ENCODE measurements around the gene EPN1. TPM values are rescaled to one million over a fixed set of nuclear protein-coding genes. Genes with fewer than 3 reads are reported as not detected.
"Not testable (repeated sequence)": the region's sequence is repeated elsewhere in the genome, so short reads cannot be mapped to it uniquely, and the experiment has no call there.

EPN1 gene
- total RNA-seq, 1 donor from 2014 or later, result 40.3 TPM

GRCh38 chr19:55716531-55716930 is 41.5 kb downstream of the EPN1 start:
- no peak for DNase-seq (ENCODE audit: low spot score)
- Mint-ChIP-seq H3K4me1 (ENCODE audit: low read depth) (no peaks in the 10 kb centered on the region), H3K4me3 (ENCODE audit: low read depth) (no peak overlapping the region), H3K27me3 (ENCODE audit: low read depth) (no peaks in the 10 kb centered on the region), H3K36me3 (ENCODE audit: low read depth) (no peaks in the 10 kb centered on the region), H3K9me3 (peaks cover 27% of the 10 kb centered on the region), H3K27ac (no peak overlapping the region)
- intact Hi-C loops (cut with micrococcal nuclease), result no loop called here

- no peaks in the 10 kb centered on the region for H3K27me3 Mint-ChIP-seq (ENCODE audit: low read depth)
Observed at GRCh38 chr19:55717251-55717650, 42.2 kb downstream of the EPN1 start.

GRCh38 chr19:55717879-55718711 is 43.1 kb downstream of the EPN1 start:
- H3K27ac Mint-ChIP-seq; DNase-seq (ENCODE audit: low spot score); H3K36me3 Mint-ChIP-seq (ENCODE audit: low read depth); H3K27me3 Mint-ChIP-seq (ENCODE audit: low read depth); H3K4me1 Mint-ChIP-seq (ENCODE audit: low read depth); H3K4me3 Mint-ChIP-seq (ENCODE audit: low read depth); intact Hi-C loops (cut with micrococcal nuclease): not testable (repeated sequence)
- H3K9me3 Mint-ChIP-seq, result peaks cover 30% of the 10 kb centered on the region

More at GRCh38 chr19:55717251-55717650, 42.2 kb downstream of the EPN1 start:
- no peak overlapping the region for H3K4me3 Mint-ChIP-seq (ENCODE audit: low read depth)
- H3K4me1 Mint-ChIP-seq (ENCODE audit: low read depth), result no peaks in the 10 kb centered on the region
- intact Hi-C loops (cut with micrococcal nuclease), result no loop called here
- no peak for DNase-seq (ENCODE audit: low spot score)
- no peaks in the 10 kb centered on the region for H3K36me3 Mint-ChIP-seq (ENCODE audit: low read depth)
- H3K9me3 Mint-ChIP-seq, result peaks cover 32% of the 10 kb centered on the region
- no peak overlapping the region for H3K27ac Mint-ChIP-seq

GRCh38 chr19:55720214-55720746 is 45.3 kb downstream of the EPN1 start:
- peaks cover 28% of the 10 kb centered on the region for H3K9me3 Mint-ChIP-seq
- H3K27ac Mint-ChIP-seq, result no peak overlapping the region
- intact Hi-C loops (cut with micrococcal nuclease), result no loop called here

GRCh38 chr19:55720801-55721200 is 45.8 kb downstream of the EPN1 start:
- Mint-ChIP-seq H3K27ac (no peak overlapping the region), H3K36me3 (ENCODE audit: low read depth) (no peaks in the 10 kb centered on the region), H3K27me3 (ENCODE audit: low read depth) (no peaks in the 10 kb centered on the region), H3K4me1 (ENCODE audit: low read depth) (no peaks in the 10 kb centered on the region), H3K9me3 (peaks cover 28% of the 10 kb centered on the region), H3K4me3 (ENCODE audit: low read depth) (no peak overlapping the region)
- intact Hi-C loops (cut with micrococcal nuclease), result no loop called here
- no peak for DNase-seq (ENCODE audit: low spot score)

More at GRCh38 chr19:55720214-55720746, 45.3 kb downstream of the EPN1 start:
- DNase-seq (ENCODE audit: low spot score), result no peak
- H3K36me3 Mint-ChIP-seq (ENCODE audit: low read depth), result no peaks in the 10 kb centered on the region
- H3K4me1 Mint-ChIP-seq (ENCODE audit: low read depth), result no peaks in the 10 kb centered on the region
- H3K27me3 Mint-ChIP-seq (ENCODE audit: low read depth), result no peaks in the 10 kb centered on the region
- no peak overlapping the region for H3K4me3 Mint-ChIP-seq (ENCODE audit: low read depth)

- no peak overlapping the region for H3K27ac Mint-ChIP-seq
- H3K4me1 Mint-ChIP-seq (ENCODE audit: low read depth), result no peaks in the 10 kb centered on the region
- peaks cover 32% of the 10 kb centered on the region for H3K9me3 Mint-ChIP-seq
- DNase-seq (ENCODE audit: low spot score), result no peak
- H3K4me3 Mint-ChIP-seq (ENCODE audit: low read depth), result no peak overlapping the region
- intact Hi-C loops (cut with micrococcal nuclease), result no loop called here
- H3K36me3 Mint-ChIP-seq (ENCODE audit: low read depth), result no peaks in the 10 kb centered on the region
- no peaks in the 10 kb centered on the region for H3K27me3 Mint-ChIP-seq (ENCODE audit: low read depth)
Observed at GRCh38 chr19:55723491-55723890, 48.5 kb downstream of the EPN1 start.

- H3K27ac Mint-ChIP-seq; DNase-seq (ENCODE audit: low spot score); H3K4me1 Mint-ChIP-seq (ENCODE audit: low read depth); H3K27me3 Mint-ChIP-seq (ENCODE audit: low read depth); H3K4me3 Mint-ChIP-seq (ENCODE audit: low read depth); intact Hi-C loops (cut with micrococcal nuclease); H3K36me3 Mint-ChIP-seq (ENCODE audit: low read depth): not testable (repeated sequence)
- H3K9me3 Mint-ChIP-seq, result peaks cover 21% of the 10 kb centered on the region
Observed at GRCh38 chr19:55730378-55730777, 55.4 kb downstream of the EPN1 start.

GRCh38 chr19:55738302-55738701 is 63.3 kb downstream of the EPN1 start, which contains the start of gene NLRP9:
Gene NLRP9, minus strand, starts transcription at chr19:55738402. Its CDS starts 28 bp downstream, at chr19:55738374.
- Mint-ChIP-seq H3K36me3 (ENCODE audit: low read depth) (no peaks in the 10 kb centered on the region), H3K4me1 (ENCODE audit: low read depth) (no peaks in the 10 kb centered on the region), H3K27ac (no peak within 1 kb of the TSS), H3K9me3 (peaks cover 7% of the 10 kb centered on the region), H3K4me3 (ENCODE audit: low read depth) (no peak within 1 kb of the TSS), H3K27me3 (ENCODE audit: low read depth) (no peaks in the 10 kb centered on the region)
- no peak for DNase-seq (ENCODE audit: low spot score)
- intact Hi-C loops (cut with micrococcal nuclease), result no loop called here

- Mint-ChIP-seq H3K4me1 (ENCODE audit: low read depth) (no peaks in the 10 kb centered on the region), H3K4me3 (ENCODE audit: low read depth) (no peak overlapping the region), H3K27me3 (ENCODE audit: low read depth) (no peaks in the 10 kb centered on the region), H3K27ac (no peak overlapping the region), H3K36me3 (ENCODE audit: low read depth) (no peaks in the 10 kb centered on the region), H3K9me3 (peaks cover 9% of the 10 kb centered on the region)
- intact Hi-C loops (cut with micrococcal nuclease), result no loop called here
- DNase-seq (ENCODE audit: low spot score), result no peak
Observed at GRCh38 chr19:55750715-55751114, 75.7 kb downstream of the EPN1 start.

- intact Hi-C loops (cut with micrococcal nuclease), result no loop called here
- no peak for DNase-seq (ENCODE audit: low spot score)
- no peaks in the 10 kb centered on the region for H3K27me3 Mint-ChIP-seq (ENCODE audit: low read depth)
- H3K4me1 Mint-ChIP-seq (ENCODE audit: low read depth), result no peaks in the 10 kb centered on the region
- H3K36me3 Mint-ChIP-seq (ENCODE audit: low read depth), result no peaks in the 10 kb centered on the region
- peaks cover 19% of the 10 kb centered on the region for H3K9me3 Mint-ChIP-seq
- H3K27ac Mint-ChIP-seq, result no peak overlapping the region
- H3K4me3 Mint-ChIP-seq (ENCODE audit: low read depth), result no peak overlapping the region
Observed at GRCh38 chr19:55753401-55753800, 78.4 kb downstream of the EPN1 start.

GRCh38 chr19:55756808-55757207 is 81.8 kb downstream of the EPN1 start:
- peaks cover 21% of the 10 kb centered on the region for H3K9me3 Mint-ChIP-seq
- DNase-seq (ENCODE audit: low spot score); intact Hi-C loops (cut with micrococcal nuclease); H3K27ac Mint-ChIP-seq; H3K36me3 Mint-ChIP-seq (ENCODE audit: low read depth); H3K4me3 Mint-ChIP-seq (ENCODE audit: low read depth); H3K27me3 Mint-ChIP-seq (ENCODE audit: low read depth); H3K4me1 Mint-ChIP-seq (ENCODE audit: low read depth): not testable (repeated sequence)

- peaks cover 16% of the 10 kb centered on the region for H3K9me3 Mint-ChIP-seq
- intact Hi-C loops (cut with micrococcal nuclease); H3K27ac Mint-ChIP-seq; H3K27me3 Mint-ChIP-seq (ENCODE audit: low read depth); H3K36me3 Mint-ChIP-seq (ENCODE audit: low read depth); H3K4me3 Mint-ChIP-seq (ENCODE audit: low read depth); DNase-seq (ENCODE audit: low spot score); H3K4me1 Mint-ChIP-seq (ENCODE audit: low read depth): not testable (repeated sequence)
Observed at GRCh38 chr19:55758797-55759196, 83.8 kb downstream of the EPN1 start, which contains the start of gene RFPL4A. Gene RFPL4A, plus strand, starts transcription at chr19:55759097. Its CDS starts 2,704 bp downstream, at chr19:55761801.

Data from activated T-helper 2 cell treated with anti-CD3 and anti-CD28 coated beads, Interferon-gamma antibody, Interleukin-2, Interleukin-4, amounts not matched to agents 10 μg/mL and 5 μg/mL and 100 μg/mL, durations not matched to agents 14 hours and 24 hours and 36 hours (primary cell).